OCI-LY1 (cell line): ENCODE results near the gene COLEC12.

Source experiments
- H2AFZ ChIP-seq: fragments of 200-600 bp; sonication (generic), shearing (Covaris generic); 2 replicates; pipeline ENCODE4 v1.6.0; 2014; ENCODE audit warnings: antibody characterized with exemption, mild to moderate bottlenecking, low read length
- H3F3A ChIP-seq: fragments of 200-600 bp; sonication (generic), shearing (Covaris generic); 2 replicates; pipeline ENCODE4 v1.6.0; 2014; ENCODE audit warnings: mild to moderate bottlenecking, antibody characterized with exemption, low read length, moderate library complexity; ENCODE audit not compliant: insufficient read depth
- H3K27ac ChIP-seq: fragments of 200-600 bp; sonication (generic); 2 replicates; pipeline ENCODE4 v1.5.1; 2014; ENCODE audit warnings: low read length, mixed run types, mild to moderate bottlenecking, low read depth; ENCODE audit not compliant: poor library complexity, severe bottlenecking
- H3K27me3 ChIP-seq: fragments of 200-600 bp; sonication (generic); 2 replicates; pipeline ENCODE4 v1.6.0; 2014; ENCODE audit warnings: antibody characterized with exemption, mild to moderate bottlenecking, low read length, moderate library complexity; ENCODE audit not compliant: insufficient read depth
- H3K36me3 ChIP-seq: fragments of 200-600 bp; sonication (generic); 2 replicates; pipeline ENCODE4 v1.6.1; 2014; ENCODE audit warnings: mild to moderate bottlenecking, antibody characterized with exemption, low read length, moderate library complexity, mixed read lengths; ENCODE audit not compliant: insufficient read depth
- H3K4me1 ChIP-seq: fragments of 200-600 bp; sonication (generic); 2 replicates; pipeline ENCODE4 v1.5.1; 2014; ENCODE audit warnings: mild to moderate bottlenecking, low read length, moderate library complexity; ENCODE audit not compliant: insufficient read depth, severe bottlenecking
- H3K4me2 ChIP-seq: fragments of 200-600 bp; sonication (generic), shearing (Covaris generic); 2 replicates; pipeline ENCODE4 v1.6.1; 2014; ENCODE audit warnings: low read length
- H3K4me3 ChIP-seq: fragments of 200-600 bp; sonication (generic); 2 replicates; pipeline ENCODE4 v1.5.1; 2014; ENCODE audit warnings: low read length, low read depth, mild to moderate bottlenecking, mixed read lengths; ENCODE audit not compliant: poor library complexity, severe bottlenecking
- H3K79me2 ChIP-seq: fragments of 200-600 bp; shearing (Covaris generic); 2 replicates; pipeline ENCODE4 v1.6.1; 2016; ENCODE audit warnings: mixed run types, low read length, mixed read lengths; ENCODE audit not compliant: insufficient read depth
- H3K9ac ChIP-seq: fragments of 200-600 bp; sonication (generic), shearing (Covaris generic); 2 replicates; pipeline ENCODE4 v1.6.1; 2014; ENCODE audit warnings: mild to moderate bottlenecking, low read length, mixed read lengths
- H3K9me2 ChIP-seq: fragments of 200-600 bp; sonication (generic), shearing (Covaris generic); 2 replicates; pipeline ENCODE4 v1.6.1; 2014; ENCODE audit warnings: low read depth, mild to moderate bottlenecking, low read length, mixed read lengths
- H3K9me3 ChIP-seq: fragments of 200-600 bp; shearing (Covaris generic); 2 replicates; pipeline ENCODE4 v1.6.1; 2014; ENCODE audit warnings: low read length, mixed read lengths
- H4K20me1 ChIP-seq: fragments of 200-600 bp; sonication (generic), shearing (Covaris generic); 2 replicates; pipeline ENCODE4 v1.6.0; 2016; ENCODE audit warnings: mild to moderate bottlenecking, low read length; ENCODE audit not compliant: insufficient read depth
- EZH2 ChIP-seq: fragments of 200-600 bp; sonication (generic), shearing (Covaris generic); IDR thresholded peaks from 2 replicates; pipeline ENCODE4 v1.8.0; 2017; ENCODE audit warnings: borderline replicate concordance, mixed run types, mild to moderate bottlenecking, antibody characterized with exemption, low read length, moderate library complexity, mixed read lengths
- TF ChIP-seq, protein P1 (sequence below): fragments of 200-600 bp; sonication (generic), shearing (Covaris generic); IDR thresholded peaks from 2 replicates; pipeline ENCODE4 v1.5.1; 2017; ENCODE audit warnings: mild to moderate bottlenecking, antibody characterized with exemption, low read length, moderate library complexity, mixed read lengths

COLEC12 gene

DNA sequence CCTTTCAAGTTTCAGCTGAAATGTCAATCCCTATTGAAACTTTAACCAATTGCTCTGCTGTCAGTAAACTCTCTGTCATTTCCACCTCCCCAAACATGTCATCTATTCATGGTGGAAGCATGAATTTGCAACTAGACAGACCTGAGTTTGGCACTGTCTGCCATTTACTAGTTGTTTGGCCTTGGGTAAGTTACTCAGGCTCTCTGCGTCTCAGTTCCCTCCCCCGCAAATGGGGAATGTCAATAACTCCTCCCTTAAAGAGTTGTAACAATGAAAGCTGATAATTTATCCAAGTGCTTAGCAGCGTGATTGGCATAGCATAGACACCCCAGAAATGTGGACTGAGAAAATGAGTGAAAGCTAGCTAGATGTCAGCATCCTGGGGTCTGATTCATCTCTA is 159.4 kb downstream of the COLEC12 start:
- TF ChIP-seq, protein P1, sequence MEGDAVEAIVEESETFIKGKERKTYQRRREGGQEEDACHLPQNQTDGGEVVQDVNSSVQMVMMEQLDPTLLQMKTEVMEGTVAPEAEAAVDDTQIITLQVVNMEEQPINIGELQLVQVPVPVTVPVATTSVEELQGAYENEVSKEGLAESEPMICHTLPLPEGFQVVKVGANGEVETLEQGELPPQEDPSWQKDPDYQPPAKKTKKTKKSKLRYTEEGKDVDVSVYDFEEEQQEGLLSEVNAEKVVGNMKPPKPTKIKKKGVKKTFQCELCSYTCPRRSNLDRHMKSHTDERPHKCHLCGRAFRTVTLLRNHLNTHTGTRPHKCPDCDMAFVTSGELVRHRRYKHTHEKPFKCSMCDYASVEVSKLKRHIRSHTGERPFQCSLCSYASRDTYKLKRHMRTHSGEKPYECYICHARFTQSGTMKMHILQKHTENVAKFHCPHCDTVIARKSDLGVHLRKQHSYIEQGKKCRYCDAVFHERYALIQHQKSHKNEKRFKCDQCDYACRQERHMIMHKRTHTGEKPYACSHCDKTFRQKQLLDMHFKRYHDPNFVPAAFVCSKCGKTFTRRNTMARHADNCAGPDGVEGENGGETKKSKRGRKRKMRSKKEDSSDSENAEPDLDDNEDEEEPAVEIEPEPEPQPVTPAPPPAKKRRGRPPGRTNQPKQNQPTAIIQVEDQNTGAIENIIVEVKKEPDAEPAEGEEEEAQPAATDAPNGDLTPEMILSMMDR: no peak
- Histone ChIP-seq H3K27ac (no peak overlapping the region), H3K4me2 (no peak overlapping the region), H3K4me1 (no peaks in the 10 kb centered on the region), H2AFZ (no peak overlapping the region), H3K36me3 (no peaks in the 10 kb centered on the region), H3K9ac (no peak overlapping the region), H3K9me3 (no peaks in the 10 kb centered on the region), H3K79me2 (no peaks in the 10 kb centered on the region), H3K27me3 (no peaks in the 10 kb centered on the region), H3K9me2 (no peaks in the 10 kb centered on the region), H3F3A (no peaks in the 10 kb centered on the region), H3K4me3 (no peak overlapping the region), H4K20me1 (no peaks in the 10 kb centered on the region)

DNA sequence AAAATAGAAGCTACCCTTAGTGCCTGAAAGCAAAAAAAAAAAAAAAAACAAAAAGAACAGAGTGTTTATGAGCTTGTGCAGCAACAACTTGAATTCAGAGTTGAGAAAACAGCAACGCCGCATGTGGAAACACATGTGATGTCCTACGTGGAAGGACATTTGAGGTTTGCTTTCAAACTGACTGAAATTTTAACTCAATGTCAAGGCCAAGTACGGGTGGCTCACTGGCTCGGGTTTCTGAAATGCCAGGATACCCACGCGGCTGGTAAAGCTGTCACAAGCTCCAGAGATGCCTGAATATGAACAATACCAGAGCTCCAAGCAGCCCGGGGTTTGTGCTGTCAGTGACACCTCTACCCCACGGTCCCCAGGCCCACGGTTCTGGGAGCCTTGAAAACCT is 160.5 kb downstream of the COLEC12 start:
- Histone ChIP-seq H3F3A (no peaks in the 10 kb centered on the region), H3K27ac (no peak overlapping the region), H3K4me2 (no peak overlapping the region), H3K36me3 (no peaks in the 10 kb centered on the region), H3K4me3 (no peak overlapping the region), H3K9me2 (no peaks in the 10 kb centered on the region), H4K20me1 (no peaks in the 10 kb centered on the region), H3K9ac (no peak overlapping the region), H3K79me2 (no peaks in the 10 kb centered on the region), H3K4me1 (no peaks in the 10 kb centered on the region), H3K9me3 (no peaks in the 10 kb centered on the region), H3K27me3 (no peaks in the 10 kb centered on the region), H2AFZ (no peak overlapping the region)
- TF ChIP-seq, protein P1: no peak
- no peak for TF ChIP-seq EZH2

DNA sequence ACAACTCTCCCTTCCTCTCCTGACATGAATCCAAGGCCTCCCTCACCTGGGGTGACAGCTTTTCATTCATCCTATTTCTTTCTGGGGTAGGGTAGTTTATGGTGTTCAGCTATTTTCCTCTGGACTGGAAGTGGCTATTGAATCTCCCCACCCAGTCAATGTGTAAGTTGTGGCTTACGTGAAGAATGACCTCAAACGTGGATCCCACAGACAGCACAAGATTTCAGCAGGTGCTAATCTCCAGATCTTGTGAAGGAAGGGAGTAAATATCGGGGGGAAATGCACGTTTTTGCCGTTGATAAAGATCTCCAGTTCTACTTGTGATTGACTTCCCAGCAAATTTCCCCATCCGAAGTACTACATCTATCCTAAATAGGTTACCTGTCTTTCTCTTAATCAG is 161.3 kb downstream of the COLEC12 start:
- H3K27ac ChIP-seq: no peak overlapping the region
- H2AFZ ChIP-seq: no peak overlapping the region
- no peaks in the 10 kb centered on the region for H3K79me2 ChIP-seq
- H3K4me2 ChIP-seq: no peak overlapping the region
- no peaks in the 10 kb centered on the region for H3K27me3 ChIP-seq
- H3K4me1 ChIP-seq: no peaks in the 10 kb centered on the region
- no peaks in the 10 kb centered on the region for H3K36me3 ChIP-seq
- no peaks in the 10 kb centered on the region for H3K9me2 ChIP-seq
- H4K20me1 ChIP-seq: no peaks in the 10 kb centered on the region
- TF ChIP-seq EZH2: no peak
- TF ChIP-seq, protein P1: no peak
- H3F3A ChIP-seq: no peaks in the 10 kb centered on the region
- H3K4me3 ChIP-seq: no peak overlapping the region
- H3K9me3 ChIP-seq: no peaks in the 10 kb centered on the region
- H3K9ac ChIP-seq: no peak overlapping the region
